Measurements from ENCODE around the gene TUBB8B.
"Not testable (repeated sequence)": the region's sequence is repeated elsewhere in the genome, so short reads cannot be mapped to it uniquely, and the experiment has no call there.

TUBB8B gene

GRCh38 chr18:11383-12274, 37.8 kb downstream of the TUBB8B start:
- DNase-seq = not testable (repeated sequence)

GRCh38 chr18:10624-11184, 38.7 kb downstream of the TUBB8B start:
- not testable (repeated sequence) for DNase-seq

GRCh38 chr18:9937-10336, 39.5 kb downstream of the TUBB8B start:
- DNase-seq = not testable (repeated sequence)
